ENCODE results near the gene SDK1.
A peak's percentile ranks its signal among the peaks of the same experiment; 100 is the strongest.

Gene SDK1

DNA sequence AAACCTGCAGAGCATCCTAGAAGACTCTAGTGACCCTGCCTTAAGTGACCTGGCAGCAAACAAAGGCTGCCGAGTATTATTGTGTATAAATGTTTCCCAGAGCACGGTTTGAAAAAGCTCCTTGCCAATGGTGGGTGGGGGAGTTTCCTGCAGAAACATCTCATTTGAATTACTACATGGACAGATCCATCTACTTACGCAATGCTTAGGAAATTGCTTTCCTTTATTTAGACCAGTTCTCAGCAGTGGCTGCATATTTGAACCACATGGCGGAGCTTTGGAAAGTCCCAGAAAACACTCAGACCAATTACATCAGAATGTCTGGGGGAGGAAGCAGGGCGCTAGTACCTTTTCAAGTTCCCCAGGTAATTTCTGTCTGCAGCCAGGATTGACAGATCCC lies 560.9 kb downstream of the SDK1 start:
- H3K4me3 ChIP-seq (ENCODE audit: control insufficient read depth, low read depth, low read length) = no peak overlapping the region
- TF ChIP-seq CTCF (conservative IDR thresholded peaks at IDR 0.05; ENCODE audit: control insufficient read depth, insufficient read depth, low read depth, low read length) = no peak
- DNase-seq (ENCODE audit: low read depth) = peak; percentile 51

DNA sequence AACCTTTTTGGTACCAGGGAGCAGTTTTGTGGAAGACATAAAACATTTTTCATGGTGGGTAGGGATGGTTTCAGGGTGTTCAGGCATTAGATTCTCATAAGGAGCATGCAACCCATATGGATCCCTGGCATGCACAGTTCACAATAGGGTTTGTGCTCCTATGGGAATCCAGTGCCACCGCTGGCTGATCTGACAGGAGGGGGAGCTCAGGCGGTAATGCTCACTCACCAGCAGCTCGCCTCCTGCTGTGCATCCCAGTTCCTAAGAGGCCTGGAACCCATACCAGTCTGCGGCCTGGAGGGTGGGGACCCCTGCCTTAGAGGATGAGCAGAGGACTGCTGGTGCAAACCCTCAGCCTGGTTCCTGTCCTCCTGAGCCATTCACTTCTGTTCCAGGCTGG lies 561.7 kb downstream of the SDK1 start:
- TF ChIP-seq CTCF (conservative IDR thresholded peaks at IDR 0.05; ENCODE audit: control insufficient read depth, insufficient read depth, low read depth, low read length) = no peak
- no peak for DNase-seq (ENCODE audit: low read depth)
- no peak overlapping the region for H3K4me3 ChIP-seq (ENCODE audit: control insufficient read depth, low read depth, low read length)

DNA sequence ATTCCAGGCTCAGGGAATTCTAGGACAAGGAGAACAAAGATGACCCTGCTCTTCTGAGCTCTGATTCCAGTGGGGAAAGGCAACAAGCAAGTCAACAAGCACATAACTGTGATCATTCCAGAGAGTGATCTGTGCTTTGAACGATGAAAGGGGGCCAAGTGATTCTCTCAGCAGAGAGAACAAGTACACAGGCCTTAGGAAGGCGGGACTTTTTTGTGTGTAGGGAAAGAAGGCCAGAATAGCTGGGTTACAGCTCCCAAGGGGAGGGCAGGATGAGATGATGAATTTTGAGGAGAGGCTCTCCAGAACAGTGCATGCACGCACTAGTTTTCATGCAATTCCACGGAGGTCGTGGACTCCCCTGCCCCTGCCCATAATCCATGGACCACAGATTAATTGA lies 565.2 kb downstream of the SDK1 start:
- DNase-seq (ENCODE audit: low read depth) = no peak
- TF ChIP-seq CTCF (conservative IDR thresholded peaks at IDR 0.05; ENCODE audit: control insufficient read depth, insufficient read depth, low read depth, low read length) = no peak
- H3K4me3 ChIP-seq (ENCODE audit: control insufficient read depth, low read depth, low read length) = no peak overlapping the region

- no peak overlapping the region for H3K4me3 ChIP-seq (ENCODE audit: control insufficient read depth, low read depth, low read length)
- DNase-seq (ENCODE audit: low read depth) = no peak
These were observed 566.8 kb downstream of the SDK1 start for GRCh38 chr7:3867863-3868262.

DNA sequence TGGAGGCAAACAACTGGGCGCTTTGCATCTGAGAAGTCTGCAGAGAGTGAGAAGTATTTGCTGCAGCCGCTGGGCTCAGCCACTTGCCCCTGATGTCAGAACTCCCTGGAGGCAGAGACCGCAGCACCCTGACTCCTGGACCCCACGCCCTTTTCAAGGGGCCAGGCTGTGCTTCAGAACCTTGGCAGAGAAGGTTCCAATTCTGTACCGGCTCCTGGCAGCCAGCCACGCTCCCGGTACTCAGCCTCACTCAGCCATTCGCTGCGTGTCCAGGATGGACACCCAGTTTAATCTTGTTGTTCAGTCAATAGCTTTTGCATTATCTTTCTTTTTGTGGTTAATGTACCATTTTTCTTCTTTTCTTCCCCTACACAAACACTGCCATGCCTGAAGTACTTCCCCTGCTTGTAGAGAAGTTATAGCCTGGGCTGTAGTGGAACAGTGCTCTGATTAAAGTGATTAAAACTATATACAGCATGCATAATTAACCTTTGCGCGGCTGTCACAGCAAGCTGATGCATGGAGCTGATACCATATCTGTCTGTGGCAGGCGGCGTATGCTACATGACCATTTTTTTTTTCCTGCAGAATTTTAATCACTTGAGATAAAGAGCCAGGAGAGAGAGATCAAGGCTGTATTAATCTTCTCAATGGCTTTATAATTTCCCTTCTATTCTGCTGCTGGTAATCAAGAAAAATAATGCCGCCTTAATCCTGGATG lies 578.5 kb downstream of the SDK1 start:
- no peak for DNase-seq (ENCODE audit: low read depth)
- TF ChIP-seq CTCF (conservative IDR thresholded peaks at IDR 0.05; ENCODE audit: control insufficient read depth, insufficient read depth, low read depth, low read length) = no peak
- no peak overlapping the region for H3K4me3 ChIP-seq (ENCODE audit: control insufficient read depth, low read depth, low read length)

More at GRCh38 chr7:3867863-3868262, 566.8 kb downstream of the SDK1 start:
- no peak for TF ChIP-seq CTCF (conservative IDR thresholded peaks at IDR 0.05; ENCODE audit: control insufficient read depth, insufficient read depth, low read depth, low read length)

DNA sequence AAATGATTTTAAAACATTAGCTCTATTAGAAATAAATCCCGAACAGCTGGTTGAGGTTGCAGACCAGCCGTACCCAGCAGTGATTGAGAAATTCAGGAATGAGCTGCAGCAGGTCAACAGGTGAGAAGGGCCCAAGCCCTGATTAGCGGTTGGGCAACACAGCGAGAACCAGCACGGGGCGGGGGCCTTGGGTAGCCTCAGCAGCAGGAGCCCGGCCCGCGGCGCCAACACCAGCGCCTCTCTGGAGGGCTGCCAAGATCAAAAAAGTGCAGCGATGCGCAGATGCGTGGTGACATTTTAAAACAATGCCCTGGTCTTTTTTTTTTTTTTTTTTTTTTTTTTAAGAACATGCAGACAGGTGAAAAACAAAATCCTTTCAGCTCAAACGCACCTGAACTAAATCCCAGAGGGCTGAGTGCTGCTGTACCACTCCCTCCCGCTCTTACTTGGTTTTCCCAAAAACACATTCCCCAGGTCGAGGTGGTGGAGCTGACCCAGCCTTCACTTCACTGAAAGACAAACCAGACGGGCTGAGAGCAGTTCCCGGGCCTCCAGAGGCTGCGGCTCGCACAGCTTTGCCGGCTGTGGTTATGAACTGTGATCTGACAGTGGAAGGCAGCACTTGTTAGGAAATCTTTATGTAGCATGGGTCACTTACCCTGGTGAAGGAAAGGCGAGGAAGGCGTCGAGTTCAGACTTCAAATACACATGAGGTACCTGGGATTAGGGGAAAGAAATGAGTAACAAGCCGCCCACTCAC lies 579.4 kb downstream of the SDK1 start:
- no peak overlapping the region for H3K4me3 ChIP-seq (ENCODE audit: control insufficient read depth, low read depth, low read length)
- TF ChIP-seq CTCF (conservative IDR thresholded peaks at IDR 0.05; ENCODE audit: control insufficient read depth, insufficient read depth, low read depth, low read length) = no peak
- no peak for DNase-seq (ENCODE audit: low read depth)

Measured in fibroblast of mammary gland (primary cell).